Activated CD4-positive, CD25-positive, alpha-beta regulatory T cell treated with anti-CD3 and anti-CD28 coated beads, Interleukin-2, amount 50 U/mL, for 72 hours (primary cell): ENCODE results near the gene USP14.

Experiments
- DNase-seq: peaks from one replicate; pipeline ENCODE4 v3.0.0; 2021

The USP14 gene

DNA sequence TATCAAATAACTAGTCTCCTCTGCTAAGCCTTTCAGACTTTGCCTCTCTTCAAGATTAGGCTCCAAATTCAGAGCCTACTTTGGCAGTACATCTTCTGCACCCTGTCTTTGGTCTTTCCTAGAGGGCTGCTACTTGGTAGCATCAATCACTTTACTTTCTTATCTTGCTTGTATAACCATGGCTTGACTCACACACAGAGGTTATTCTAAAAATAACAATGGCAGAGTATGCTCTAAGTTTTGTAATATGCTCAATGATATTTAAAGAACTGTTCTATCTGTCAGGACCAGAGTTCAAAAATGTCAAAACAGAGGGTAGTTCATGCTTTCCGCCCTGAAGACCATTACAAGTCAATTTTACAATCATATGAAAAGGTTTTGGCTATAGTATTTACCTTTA lies 81.8 kb downstream of the USP14 start:
- DNase-seq, result no peak

DNA sequence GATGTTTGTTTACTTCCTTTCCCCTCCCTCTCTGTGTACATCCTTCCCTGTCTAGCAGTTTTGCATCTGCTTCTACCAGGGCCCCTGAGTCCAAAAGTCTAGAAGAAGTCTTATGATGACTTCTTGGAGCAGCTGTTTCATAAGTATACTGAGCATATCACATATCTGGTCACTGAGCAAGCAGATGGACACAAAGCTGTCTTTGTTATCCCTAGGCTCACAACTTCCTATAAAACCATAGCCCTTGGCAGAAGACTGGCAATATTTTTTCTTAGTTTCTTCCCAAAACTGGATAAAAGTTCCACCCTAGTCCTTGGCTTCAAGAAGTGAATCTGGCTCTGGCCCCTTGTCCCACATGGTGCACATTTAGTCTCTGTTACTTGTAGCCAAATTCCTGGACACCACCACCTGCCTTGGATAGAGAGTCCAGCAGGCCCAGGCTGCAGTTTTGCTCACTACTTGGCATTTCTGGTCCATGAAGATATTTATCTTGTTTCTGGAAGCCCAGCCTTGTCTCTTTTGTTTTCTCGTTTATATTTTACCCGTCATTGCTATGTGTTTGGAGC lies 87.0 kb downstream of the USP14 start:
- DNase-seq, result no peak

DNA sequence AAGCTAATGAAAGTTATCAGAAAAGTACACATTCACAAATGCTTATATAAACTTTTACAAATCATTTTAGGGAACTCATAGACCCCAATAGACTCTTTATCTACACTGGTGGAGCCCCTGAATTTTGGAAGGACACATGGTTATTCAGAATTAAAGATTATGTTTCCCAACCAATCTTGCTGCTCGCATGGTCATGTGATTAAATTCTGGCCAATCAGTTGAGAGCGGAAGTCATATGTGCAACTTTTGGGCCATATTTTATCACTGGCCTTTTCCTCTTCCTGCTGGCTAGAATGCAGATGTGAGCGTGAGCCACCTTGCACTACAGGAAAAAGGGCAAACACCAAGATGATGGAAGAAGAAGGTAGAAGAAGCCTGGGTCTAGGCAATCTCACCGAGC lies 89.7 kb downstream of the USP14 start:
- DNase-seq, result no peak

DNA sequence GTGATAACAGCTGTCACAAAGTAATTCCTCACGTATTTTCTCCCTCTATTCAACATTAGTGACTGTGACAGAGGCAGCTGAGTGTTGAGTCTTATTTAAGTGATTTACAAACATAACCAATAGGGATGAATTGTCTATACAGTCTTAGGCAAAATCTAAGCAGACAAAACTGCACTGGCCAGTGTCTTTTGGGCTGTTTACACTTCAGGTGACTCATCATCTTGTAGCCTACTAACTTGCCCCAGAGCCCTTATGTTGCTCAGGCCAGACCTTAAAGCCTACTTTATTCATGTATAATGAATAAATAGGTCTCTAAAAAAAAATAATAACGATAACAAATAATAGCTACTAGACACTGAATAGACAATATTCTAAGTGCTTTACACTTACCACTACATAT lies 92.3 kb downstream of the USP14 start:
- DNase-seq, result no peak

DNA sequence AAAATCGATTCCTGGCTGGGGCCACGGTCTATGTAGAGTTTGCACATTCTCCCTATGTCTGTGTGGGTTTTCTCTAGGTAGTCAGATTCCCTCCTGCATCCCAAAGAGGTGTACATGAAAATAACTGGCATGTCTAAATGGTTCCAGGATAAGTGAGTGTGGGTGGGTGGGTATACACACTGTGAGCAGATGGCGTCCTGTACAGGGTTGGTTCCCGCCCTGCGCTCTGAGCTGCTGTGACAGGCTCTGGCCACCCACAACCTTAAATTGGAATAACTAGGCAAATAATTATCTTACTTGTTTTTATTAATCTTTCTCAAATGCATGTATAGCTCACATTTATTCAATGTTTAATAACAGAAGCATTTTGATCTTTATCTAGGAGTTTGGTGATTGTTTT lies 93.2 kb downstream of the USP14 start:
- no peak for DNase-seq

DNA sequence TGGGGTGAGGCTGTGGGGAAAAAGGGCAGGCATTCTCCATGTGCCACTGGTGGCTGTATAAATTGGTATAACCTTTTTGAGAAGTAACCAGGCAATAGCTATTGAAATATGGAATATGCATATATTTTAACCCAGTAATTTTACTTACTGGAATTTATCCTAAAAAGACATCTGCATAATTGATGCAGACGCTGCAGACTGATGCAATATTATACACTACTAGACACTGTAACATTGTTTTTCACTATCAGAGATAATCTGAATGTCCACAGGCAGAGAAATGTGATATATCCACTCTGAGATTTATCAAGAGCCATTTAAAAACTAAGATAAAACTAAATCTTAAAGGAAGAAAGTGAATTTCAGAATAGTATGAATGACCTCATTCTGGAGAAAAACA lies 94.8 kb downstream of the USP14 start:
- DNase-seq, result no peak

DNA sequence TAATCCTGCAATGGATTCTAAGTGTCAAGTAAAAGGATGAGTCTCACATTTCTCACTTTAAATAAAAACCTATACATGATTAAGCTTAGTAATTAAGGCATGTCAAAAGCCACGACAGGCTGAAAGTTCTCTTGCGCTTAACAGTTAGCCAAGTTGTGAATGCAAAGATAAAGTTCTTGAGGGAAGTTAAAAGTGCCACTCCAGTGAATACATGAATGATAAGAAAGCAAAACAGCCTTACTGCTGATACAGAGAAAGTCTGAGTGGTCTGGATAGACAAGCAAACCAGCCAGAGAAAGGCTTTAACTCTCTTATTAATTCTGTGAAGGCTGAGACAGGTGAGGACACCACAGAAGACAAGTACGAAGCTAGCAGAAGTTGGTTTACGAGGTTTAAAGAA lies 96.8 kb downstream of the USP14 start:
- DNase-seq, result no peak

DNA sequence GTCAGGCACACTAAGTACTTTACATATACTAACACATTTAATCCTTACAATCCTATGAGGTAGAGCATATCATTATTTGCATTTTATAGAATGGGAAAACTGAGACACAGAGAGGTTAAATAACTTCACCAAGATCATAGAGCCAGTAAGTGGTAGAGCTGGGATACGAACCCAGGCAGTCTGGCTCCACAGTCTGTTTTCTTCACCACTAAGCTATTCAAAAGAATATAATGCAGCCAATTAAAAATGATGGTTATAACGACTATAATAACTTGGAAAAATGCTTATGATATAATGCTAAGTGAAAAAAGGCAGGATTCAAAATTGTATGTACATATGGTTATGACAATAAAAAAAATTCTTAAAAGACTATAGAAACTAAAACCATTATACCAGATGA lies 102.2 kb downstream of the USP14 start:
- no peak for DNase-seq

DNA sequence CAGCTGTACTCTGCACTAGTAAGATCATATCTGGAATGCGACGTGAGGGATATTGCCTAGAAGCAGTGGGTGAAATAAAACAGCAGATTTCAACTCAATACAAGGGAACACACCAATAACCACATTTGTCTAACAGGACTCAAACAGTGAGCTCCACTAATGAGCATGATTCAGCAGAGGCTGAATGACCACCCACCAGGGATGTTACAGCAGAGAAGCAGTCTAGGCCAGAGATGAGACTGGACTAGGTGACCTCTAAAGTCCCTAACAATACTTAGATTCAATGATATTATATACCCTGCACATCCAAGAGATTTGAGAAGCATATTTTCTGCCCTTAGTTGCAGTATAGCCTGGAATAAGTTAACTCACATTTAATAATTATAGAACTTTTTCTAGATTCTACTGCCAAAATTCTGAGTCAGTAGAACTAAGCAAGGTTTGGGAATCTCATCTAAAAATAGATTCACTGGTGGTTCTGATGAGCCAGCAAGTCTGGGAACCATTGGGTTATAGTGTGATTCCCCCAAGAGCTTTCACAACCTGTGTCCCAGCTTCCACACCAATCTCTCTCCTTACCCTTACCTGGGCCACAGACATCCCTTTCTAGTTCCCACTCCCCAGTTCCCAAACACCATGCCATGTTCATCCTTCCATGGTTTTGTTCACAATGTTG lies 103.2 kb downstream of the USP14 start:
- DNase-seq, result no peak
